ENCODE results near the gene UBE2E1.
"Not testable (repeated sequence)": the region's sequence is repeated elsewhere in the genome, so short reads cannot be mapped to it uniquely, and the experiment has no call there.

The UBE2E1 gene

GRCh38 chr3:23884481-23884880 is 78.7 kb downstream of the UBE2E1 start:
- DNase-seq: no peak

GRCh38 chr3:23885210-23885609 is 79.5 kb downstream of the UBE2E1 start:
- DNase-seq: no peak

GRCh38 chr3:23886311-23886710 is 80.6 kb downstream of the UBE2E1 start:
- DNase-seq: no peak

GRCh38 chr3:23888617-23889228 is 83.0 kb downstream of the UBE2E1 start:
- no peak for DNase-seq

- DNase-seq: no peak
These were observed 83.6 kb downstream of the UBE2E1 start for GRCh38 chr3:23889386-23889785.

- DNase-seq: no peak
These were observed 84.2 kb downstream of the UBE2E1 start for GRCh38 chr3:23889950-23890349.

GRCh38 chr3:23894254-23895061 is 88.7 kb downstream of the UBE2E1 start:
- DNase-seq: no peak

- DNase-seq: no peak
These were observed 89.4 kb downstream of the UBE2E1 start for GRCh38 chr3:23895181-23895580.

- no peak for DNase-seq
These were observed 95.0 kb downstream of the UBE2E1 start for GRCh38 chr3:23900744-23901143.

GRCh38 chr3:23904545-23904944 is 98.8 kb downstream of the UBE2E1 start:
- no peak for DNase-seq

- DNase-seq: no peak
These were observed 103.6 kb downstream of the UBE2E1 start for GRCh38 chr3:23909341-23909740.

GRCh38 chr3:23911397-23911796 is 105.6 kb downstream of the UBE2E1 start:
- no peak for DNase-seq

- DNase-seq: not testable (repeated sequence)
These were observed 106.6 kb downstream of the UBE2E1 start for GRCh38 chr3:23912335-23912734.

- DNase-seq: no peak
These were observed 107.4 kb downstream of the UBE2E1 start for GRCh38 chr3:23913182-23913581.

- DNase-seq: no peak
These were observed 108.4 kb downstream of the UBE2E1 start for GRCh38 chr3:23913873-23914743.

- DNase-seq: no peak
These were observed 109.9 kb downstream of the UBE2E1 start for GRCh38 chr3:23915537-23916108.

- no peak for DNase-seq
These were observed 110.6 kb downstream of the UBE2E1 start for GRCh38 chr3:23916152-23916885.

- DNase-seq: peak; percentile 83
These were observed 111.3 kb downstream of the UBE2E1 start, which contains the start of the genes NKIRAS1 and RPL15 for GRCh38 chr3:23916886-23917678. TSS of gene NKIRAS1 (minus strand) at chr3:23916990. CDS start at chr3:23910904, 6,086 bp downstream. TSS of gene RPL15 (plus strand) at chr3:23917132. CDS start at chr3:23917860, 728 bp downstream.

GRCh38 chr3:23917679-23918303 is 112.0 kb downstream of the UBE2E1 start:
- DNase-seq: not testable (repeated sequence)

- not testable (repeated sequence) for DNase-seq
These were observed 112.6 kb downstream of the UBE2E1 start for GRCh38 chr3:23918331-23918730.

- DNase-seq: no peak
These were observed 113.9 kb downstream of the UBE2E1 start for GRCh38 chr3:23919628-23920027.
